MM.1S (cell line): ENCODE data around the gene EPHX1.

Source experiments
- DNase-seq: peaks from one replicate; pipeline ENCODE4 v3.0.0-alpha.2; 2015
- H2AFZ ChIP-seq: fragments of 300-600 bp; sonication (generic); 2 replicates; pipeline ENCODE4 v1.6.0; 2016; ENCODE audit warnings: antibody characterized with exemption, low read length
- H3F3A ChIP-seq: fragments of 300-600 bp; sonication (generic); 2 replicates; pipeline ENCODE4 v1.6.1; 2016; ENCODE audit warnings: mild to moderate bottlenecking, antibody characterized with exemption, low read length, moderate library complexity, mixed read lengths; ENCODE audit not compliant: insufficient read depth
- H3K27ac ChIP-seq: fragments of 300-600 bp; sonication (generic); 2 replicates; pipeline ENCODE4 v1.5.1; 2016; ENCODE audit warnings: mild to moderate bottlenecking, low read length
- H3K27me3 ChIP-seq: fragments of 300-600 bp; sonication (generic); replicated peaks from 2 replicates; pipeline ENCODE4 v1.6.0; 2016; ENCODE audit warnings: low read length; ENCODE audit not compliant: insufficient read depth
- H3K36me3 ChIP-seq: fragments of 300-600 bp; sonication (generic); replicated peaks from 2 replicates; pipeline ENCODE4 v1.6.1; 2016; ENCODE audit warnings: mild to moderate bottlenecking, low read length, mixed read lengths; ENCODE audit not compliant: insufficient read depth
- H3K4me1 ChIP-seq: fragments of 300-600 bp; sonication (generic); 2 replicates; pipeline ENCODE4 v1.6.1; 2016; ENCODE audit warnings: low read length, mixed read lengths
- H3K4me2 ChIP-seq: fragments of 300-600 bp; sonication (generic); 2 replicates; pipeline ENCODE4 v1.6.0; 2016; ENCODE audit warnings: low read depth, low read length
- H3K4me3 ChIP-seq: fragments of 300-600 bp; sonication (generic); 2 replicates; pipeline ENCODE4 v1.5.1; 2016; ENCODE audit warnings: low read length, mixed read lengths
- H3K79me2 ChIP-seq: fragments of 300-600 bp; sonication (generic); 2 replicates; pipeline ENCODE4 v1.6.1; 2016; ENCODE audit warnings: mixed run types, low read length, mixed read lengths
- H3K9ac ChIP-seq: fragments of 300-600 bp; sonication (generic); 2 replicates; pipeline ENCODE4 v1.6.1; 2016; ENCODE audit warnings: low read length, mixed read lengths
- H3K9me2 ChIP-seq: fragments of 300-600 bp; sonication (generic); replicated peaks from 2 replicates; pipeline ENCODE4 v1.6.1; 2016; ENCODE audit warnings: mild to moderate bottlenecking, low read length, mixed read lengths; ENCODE audit not compliant: insufficient read depth
- H3K9me3 ChIP-seq: fragments of 300-600 bp; sonication (generic); replicated peaks from 2 replicates; pipeline ENCODE4 v1.6.1; 2016; ENCODE audit warnings: mild to moderate bottlenecking, low read length, mixed read lengths; ENCODE audit not compliant: insufficient read depth
- H4K20me1 ChIP-seq: fragments of 300-600 bp; sonication (generic); 2 replicates; pipeline ENCODE4 v1.6.1; 2016; ENCODE audit warnings: mild to moderate bottlenecking, low read length, moderate library complexity, mixed read lengths; ENCODE audit not compliant: insufficient read depth
- EZH2 ChIP-seq: fragments of 300-600 bp; sonication (generic); optimal IDR thresholded peaks from 2 replicates; pipeline ENCODE3; 2017; ENCODE audit warnings: low read depth, mild to moderate bottlenecking, antibody characterized with exemption, low read length, mixed read lengths
- EZH2phosphoT487 ChIP-seq: fragments of 300-600 bp; sonication (generic); IDR thresholded peaks from 2 replicates; pipeline ENCODE4 v1.6.1; 2018; ENCODE audit warnings: antibody characterized with exemption, low read length
- TF ChIP-seq, protein P1 (sequence below): fragments of 300-600 bp; sonication (generic); IDR thresholded peaks from 2 replicates; pipeline ENCODE4 v1.5.1; 2016; ENCODE audit warnings: antibody characterized with exemption, low read length, mixed read lengths

Gene EPHX1

DNA sequence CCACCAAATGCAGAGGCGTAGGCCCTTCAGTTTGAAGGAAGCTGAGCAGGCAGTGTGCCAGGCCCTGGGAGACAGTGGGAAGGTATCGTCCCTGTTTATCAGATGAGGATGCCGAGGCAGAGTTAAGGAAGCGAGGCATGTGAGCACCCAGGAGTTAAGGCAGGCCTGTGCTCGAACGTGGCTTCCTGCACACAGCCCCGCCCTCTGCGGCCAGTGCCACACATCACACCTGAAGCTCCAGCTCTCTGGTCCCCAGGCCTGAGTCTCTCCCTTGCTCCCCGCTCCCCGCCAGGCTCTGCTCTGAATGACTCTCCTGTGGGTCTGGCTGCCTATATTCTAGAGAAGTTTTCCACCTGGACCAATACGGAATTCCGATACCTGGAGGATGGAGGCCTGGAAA is 32.1 kb downstream of the EPHX1 start:
- no peaks in the 10 kb centered on the region for H4K20me1 ChIP-seq
- H2AFZ ChIP-seq = no peak overlapping the region
- no peak overlapping the region for H3K27ac ChIP-seq
- DNase-seq = no peak
- TF ChIP-seq, protein P1, sequence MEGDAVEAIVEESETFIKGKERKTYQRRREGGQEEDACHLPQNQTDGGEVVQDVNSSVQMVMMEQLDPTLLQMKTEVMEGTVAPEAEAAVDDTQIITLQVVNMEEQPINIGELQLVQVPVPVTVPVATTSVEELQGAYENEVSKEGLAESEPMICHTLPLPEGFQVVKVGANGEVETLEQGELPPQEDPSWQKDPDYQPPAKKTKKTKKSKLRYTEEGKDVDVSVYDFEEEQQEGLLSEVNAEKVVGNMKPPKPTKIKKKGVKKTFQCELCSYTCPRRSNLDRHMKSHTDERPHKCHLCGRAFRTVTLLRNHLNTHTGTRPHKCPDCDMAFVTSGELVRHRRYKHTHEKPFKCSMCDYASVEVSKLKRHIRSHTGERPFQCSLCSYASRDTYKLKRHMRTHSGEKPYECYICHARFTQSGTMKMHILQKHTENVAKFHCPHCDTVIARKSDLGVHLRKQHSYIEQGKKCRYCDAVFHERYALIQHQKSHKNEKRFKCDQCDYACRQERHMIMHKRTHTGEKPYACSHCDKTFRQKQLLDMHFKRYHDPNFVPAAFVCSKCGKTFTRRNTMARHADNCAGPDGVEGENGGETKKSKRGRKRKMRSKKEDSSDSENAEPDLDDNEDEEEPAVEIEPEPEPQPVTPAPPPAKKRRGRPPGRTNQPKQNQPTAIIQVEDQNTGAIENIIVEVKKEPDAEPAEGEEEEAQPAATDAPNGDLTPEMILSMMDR = no peak
- no peak for TF ChIP-seq EZH2
- no peak for TF ChIP-seq EZH2phosphoT487
- H3K4me1 ChIP-seq = peaks cover 5% of the 10 kb centered on the region
- H3K9me3 ChIP-seq = no peaks in the 10 kb centered on the region
- H3K79me2 ChIP-seq = 0 out of 2 replicates have a peak, but pooled peaks cover 3% of the 10 kb centered on the region
- peaks cover 7% of the 10 kb centered on the region for H3F3A ChIP-seq
- H3K4me2 ChIP-seq = no peak overlapping the region
- H3K9ac ChIP-seq = no peak overlapping the region
- no peak overlapping the region for H3K4me3 ChIP-seq
- H3K27me3 ChIP-seq = no peaks in the 10 kb centered on the region
- H3K36me3 ChIP-seq = peaks cover 9% of the 10 kb centered on the region; the same call in 1 of the 2 replicates
- H3K9me2 ChIP-seq = no peaks in the 10 kb centered on the region

DNA sequence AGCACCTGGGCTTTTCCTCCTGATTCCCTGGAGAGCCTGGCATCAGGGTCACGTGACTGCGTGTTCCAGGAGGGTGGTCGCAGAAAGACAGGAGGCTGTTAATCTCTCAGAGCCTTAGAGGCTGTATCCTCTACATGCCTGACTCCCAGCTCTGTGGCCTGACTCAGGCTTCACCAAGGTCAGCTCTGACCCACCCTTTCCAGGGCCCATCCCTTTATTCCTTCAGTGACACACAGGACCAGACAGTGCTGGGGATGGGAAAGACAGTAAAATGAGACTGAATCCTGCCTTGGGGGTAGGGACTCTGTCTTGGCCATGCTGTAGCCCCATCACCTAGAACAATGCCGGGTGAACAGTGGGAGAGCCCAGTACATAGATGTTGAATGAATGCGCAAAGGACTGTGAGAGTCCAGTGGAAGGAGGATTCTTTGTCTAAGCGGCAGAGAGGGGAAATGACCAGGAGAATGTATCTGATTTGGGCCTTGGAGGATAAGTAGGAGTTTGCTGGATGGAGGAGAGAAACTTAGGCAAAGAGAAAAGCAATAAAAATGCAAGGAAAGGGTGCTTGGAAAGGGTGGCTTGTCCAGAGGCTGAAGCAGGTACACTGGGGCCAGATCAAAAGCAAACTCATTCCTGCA is 33.0 kb downstream of the EPHX1 start:
- H3K79me2 ChIP-seq = 0 out of 2 replicates have a peak, but pooled peaks cover 3% of the 10 kb centered on the region
- H3K4me2 ChIP-seq = no peak overlapping the region
- peaks cover 9% of the 10 kb centered on the region; the same call in 1 of the 2 replicates for H3K36me3 ChIP-seq
- H2AFZ ChIP-seq = no peak overlapping the region
- no peaks in the 10 kb centered on the region for H3K27me3 ChIP-seq
- TF ChIP-seq, protein P1 = no peak
- no peak for TF ChIP-seq EZH2
- TF ChIP-seq EZH2phosphoT487 = no peak
- peaks cover 15% of the 10 kb centered on the region for H3F3A ChIP-seq
- H3K9me2 ChIP-seq = no peaks in the 10 kb centered on the region
- no peaks in the 10 kb centered on the region for H3K9me3 ChIP-seq
- H3K4me3 ChIP-seq = no peak overlapping the region
- no peaks in the 10 kb centered on the region for H4K20me1 ChIP-seq
- H3K4me1 ChIP-seq = peaks cover 13% of the 10 kb centered on the region
- no peak overlapping the region for H3K27ac ChIP-seq
- H3K9ac ChIP-seq = no peak overlapping the region
- DNase-seq = no peak

DNA sequence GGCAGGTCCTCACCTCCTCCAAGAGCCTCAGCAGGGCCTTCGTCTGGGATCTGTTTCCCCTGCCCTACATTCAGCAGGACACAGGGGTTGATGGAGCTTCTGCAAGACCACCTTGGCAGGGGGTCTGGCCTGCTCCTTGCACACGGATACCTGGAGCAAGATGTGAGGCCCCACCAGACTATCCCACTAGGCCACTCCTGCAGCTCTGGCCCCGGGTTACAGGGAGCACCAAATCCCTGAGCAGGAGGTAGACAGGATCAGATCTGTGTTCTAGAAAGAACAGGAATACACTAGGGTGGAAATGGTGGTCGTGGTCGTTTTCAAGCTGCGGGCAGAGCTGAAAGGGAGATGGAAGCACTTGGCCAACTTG is 33.5 kb downstream of the EPHX1 start:
- Histone ChIP-seq H3K36me3 (peaks cover 9% of the 10 kb centered on the region; the same call in 1 of the 2 replicates), H3K79me2 (0 out of 2 replicates have a peak, but pooled peaks cover 3% of the 10 kb centered on the region), H4K20me1 (no peaks in the 10 kb centered on the region), H3F3A (peaks cover 20% of the 10 kb centered on the region), H3K9me2 (no peaks in the 10 kb centered on the region), H3K27ac (no peak overlapping the region), H3K9me3 (no peaks in the 10 kb centered on the region), H3K4me3 (no peak overlapping the region), H2AFZ (no peak overlapping the region), H3K4me2 (no peak overlapping the region), H3K27me3 (no peaks in the 10 kb centered on the region), H3K9ac (no peak overlapping the region), H3K4me1 (peaks cover 18% of the 10 kb centered on the region)
- TF ChIP-seq, protein P1 = no peak
- TF ChIP-seq EZH2 (no peak), EZH2phosphoT487 (no peak)
- DNase-seq = no peak
